Psoas muscle (tissue), 8 donors: ENCODE measurements around the gene SUCO. TPM values are rescaled to one million over a fixed set of nuclear protein-coding genes. Genes with fewer than 3 reads are reported as not detected.

Experiments
- ATAC-seq, 4 donors: fragments of 200-7000 bp; cut with Tn5 transposase; one replicate each; pipeline ENCODE4 v1.9.1; 2020; ENCODE audit warnings: moderate library complexity in 3 of 4, mild to moderate bottlenecking in 2 of 4
- DNase-seq, 2 donors: peaks; one replicate each; pipeline ENCODE4 v3.0.0-alpha.2; 2020
- H3K27ac ChIP-seq: fragments of 200-600 bp; one replicate; pipeline ENCODE4 v1.8.0; 2022
- H3K27me3 ChIP-seq, 3 donors: fragments of 200-600 bp in 1 of 3; one replicate each; pipeline versions ENCODE4 v1.6.1 to v1.8.0; 2013 to 2022; ENCODE audit warnings: low read length in 2 of 3, mild to moderate bottlenecking in 2 of 3, moderate library complexity in 1 of 3; ENCODE audit not compliant: insufficient read depth in 3 of 3
- H3K36me3 ChIP-seq, 2 donors: fragments of 200-600 bp in 1 of 2; one replicate each; pipeline versions ENCODE4 v1.6.1 to v1.8.0; 2013 to 2022; ENCODE audit warnings: low read depth in 1 of 2, mild to moderate bottlenecking in 1 of 2, moderate library complexity in 1 of 2; ENCODE audit not compliant: insufficient read depth in 1 of 2
- H3K4me1 ChIP-seq: fragments of 200-600 bp; one replicate; pipeline ENCODE4 v1.8.0; 2022
- H3K4me3 ChIP-seq: fragments of 200-600 bp; one replicate; pipeline ENCODE4 v1.8.0; 2022; ENCODE audit warnings: mild to moderate bottlenecking
- H3K9me3 ChIP-seq: fragments of 200-600 bp; one replicate; pipeline ENCODE4 v1.8.0; 2022
- CTCF ChIP-seq: fragments of 200-600 bp; IDR thresholded peaks from one replicate; pipeline ENCODE4 v1.8.0; 2022; ENCODE audit warnings: antibody characterized with exemption
- WGBS, 3 donors: extraction: QIAGEN DNeasy Blood & Tissue Kit; methylation state at CpG; one replicate each; pipeline versions ENCODE4 v1.1.6 to v1.1.7; 2013; 5-methylcytosine and 5-hydroxymethylcytosine counted together
- intact Hi-C, 2 donors: fragments of 100-400 bp; cut with DNase I; formaldehyde crosslinking; loops; one replicate each; pipeline versions ENCODE4 v1.11.0 to v1.14.2; 2022
- polyA plus RNA-seq, 3 donors: library from polyadenylated mRNA; stranded (reverse); fragments of 200-250 nt; gene quantifications; one replicate each; pipeline ENCODE4 v1.2.3, GENCODE V29; 2013
- total RNA-seq, 4 donors: library from RNA; stranded (reverse); fragmentation: NEBNext Ultra II Directional in 2 of 4; extraction: Animal tissue kit (Norgen Biotek cat#: 25700) in 2 of 4; gene quantifications; one replicate each; pipeline versions ENCODE4 v1.2.1 to v1.2.4, GENCODE V29; 2021 to 2023
- donor health status: healthy with polysubstance abuse.
- donor health status: DM: no; HTN: no; CAD: no; lungs with moderate emphysema.
- donor health status: Bipolar disorder and iron deficiency.
- donor health status: healthy.
- donor health status: DM: yes; HTN: yes; CAD: no.
- donor health status: DM: no; HTN: no; CAD: no.
- donor health status: DM: no; HTN: no; CAD: no.
- donor health status: DM: yes; HTN: yes; CAD: no.

SUCO gene
- total and polyA plus RNA-seq, 7 donors, result 2.6 to 8.2 (median 6.2) TPM

GRCh38 chr1:172547071-172547470, 14.1 kb downstream of the SUCO start:
- intact Hi-C loops, result no loop called here
- 65 to 85% (median 78%) methylated on average over 3 of the region's 3 CpGs for WGBS, 3 donors
- no peak for TF ChIP-seq CTCF
- H3K36me3 ChIP-seq, result no peaks in the 10 kb centered on the region
- H3K27ac ChIP-seq, result no peak overlapping the region
- ATAC-seq (no peak), DNase-seq (no peak)
- H3K4me1 ChIP-seq, result peaks cover 17% of the 10 kb centered on the region
- H3K4me3 ChIP-seq, result no peak overlapping the region
- no peaks in the 10 kb centered on the region for H3K9me3 ChIP-seq
- no peaks in the 10 kb centered on the region for H3K27me3 ChIP-seq

GRCh38 chr1:172549621-172550280, 16.8 kb downstream of the SUCO start:
- TF ChIP-seq CTCF, result no peak
- ATAC-seq, result no peak
- Histone ChIP-seq H3K4me1 (peaks cover 11% of the 10 kb centered on the region), H3K36me3 (no peaks in the 10 kb centered on the region), H3K27me3 (no peaks in the 10 kb centered on the region), H3K27ac (no peak overlapping the region), H3K9me3 (no peaks in the 10 kb centered on the region), H3K4me3 (no peak overlapping the region)
- WGBS, 3 donors, result 13 to 18% (median 15%) methylated on average over 2 of the region's 2 CpGs
- intact Hi-C loops, result no loop called here
- no peak for DNase-seq

- H3K9me3 ChIP-seq, result no peaks in the 10 kb centered on the region
- WGBS, 3 donors, result 94 to 95% (median 94%) methylated on average over 6 of the region's 6 CpGs
- peaks cover 0 to 5% of the 10 kb centered on the region in 2 donors for H3K36me3 ChIP-seq
- ATAC-seq, result no peak
- H3K27ac ChIP-seq, result no peak overlapping the region
- no peaks in the 10 kb centered on the region for H3K27me3 ChIP-seq
- intact Hi-C loops, result no loop called here
- peaks cover 11% of the 10 kb centered on the region for H3K4me1 ChIP-seq
- no peak for TF ChIP-seq CTCF
- H3K4me3 ChIP-seq, result no peak overlapping the region
- DNase-seq, result no peak
Observed at GRCh38 chr1:172551279-172551678, 18.3 kb downstream of the SUCO start.

- ATAC-seq (no peak), DNase-seq (no peak)
- 96 to 98% (median 97%) methylated on average over 4 of the region's 4 CpGs for WGBS, 3 donors
- peaks cover 2 to 25% of the 10 kb centered on the region in 2 donors for H3K36me3 ChIP-seq
- no peaks in the 10 kb centered on the region for H3K27me3 ChIP-seq
- H3K9me3 ChIP-seq, result no peaks in the 10 kb centered on the region
- H3K4me1 ChIP-seq, result peaks cover 3% of the 10 kb centered on the region
- intact Hi-C loops, result no loop called here
- no peak overlapping the region for H3K4me3 ChIP-seq
- TF ChIP-seq CTCF, result no peak
- H3K27ac ChIP-seq, result no peak overlapping the region
Observed at GRCh38 chr1:172554915-172555314, 22.0 kb downstream of the SUCO start.

GRCh38 chr1:172556461-172556860, 23.5 kb downstream of the SUCO start:
- Histone ChIP-seq H3K36me3 (peaks cover 2 to 31% of the 10 kb centered on the region in 2 donors), H3K9me3 (no peaks in the 10 kb centered on the region), H3K27me3 (no peaks in the 10 kb centered on the region), H3K4me1 (no peaks in the 10 kb centered on the region), H3K4me3 (no peak overlapping the region), H3K27ac (no peak overlapping the region)
- intact Hi-C loops, result no loop called here
- no peak for DNase-seq
- TF ChIP-seq CTCF, result no peak
- no peak for ATAC-seq
